ENCODE results near the gene RBM33.

RBM33 gene

GRCh38 chr7:155665079-155665956, 20.9 kb downstream of the RBM33 start:
- DNase-seq, result no peak
- TF ChIP-seq GATA1 (IDR thresholded peaks at IDR 0.05; ENCODE audit: low read depth, low read length), result no peak
- TF ChIP-seq POLR2A (IDR thresholded peaks at IDR 0.05; ENCODE audit: low read length), result no peak

GRCh38 chr7:155665957-155666287, 21.5 kb downstream of the RBM33 start:
- TF ChIP-seq POLR2A (IDR thresholded peaks at IDR 0.05; ENCODE audit: low read length) (no peak), GATA1 (IDR thresholded peaks at IDR 0.05; ENCODE audit: low read depth, low read length) (no peak)
- DNase-seq, result peak; percentile 30 to 56

GRCh38 chr7:155667241-155667829, 22.9 kb downstream of the RBM33 start:
- no peak for TF ChIP-seq GATA1 (IDR thresholded peaks at IDR 0.05; ENCODE audit: low read depth, low read length)
- TF ChIP-seq POLR2A (IDR thresholded peaks at IDR 0.05; ENCODE audit: low read length), result no peak
- no peak for DNase-seq

GRCh38 chr7:155669717-155670505, 25.4 kb downstream of the RBM33 start:
- peak in 1 of 2 experiments; percentile 29 for DNase-seq
- TF ChIP-seq POLR2A (IDR thresholded peaks at IDR 0.05; ENCODE audit: low read length) (no peak), GATA1 (IDR thresholded peaks at IDR 0.05; ENCODE audit: low read depth, low read length) (no peak)

- TF ChIP-seq POLR2A (IDR thresholded peaks at IDR 0.05; ENCODE audit: low read length) (no peak), GATA1 (IDR thresholded peaks at IDR 0.05; ENCODE audit: low read depth, low read length) (no peak)
- no peak for DNase-seq
Measured at GRCh38 chr7:155670521-155670920, 26.1 kb downstream of the RBM33 start.

GRCh38 chr7:155674556-155674955, 30.1 kb downstream of the RBM33 start:
- no peak for DNase-seq

GRCh38 chr7:155676052-155676451, 31.6 kb downstream of the RBM33 start:
- no peak for DNase-seq
- no peak for TF ChIP-seq POLR2A (IDR thresholded peaks at IDR 0.05; ENCODE audit: low read length)
- no peak for TF ChIP-seq GATA1 (IDR thresholded peaks at IDR 0.05; ENCODE audit: low read depth, low read length)

More at GRCh38 chr7:155674556-155674955, 30.1 kb downstream of the RBM33 start:
- TF ChIP-seq POLR2A (IDR thresholded peaks at IDR 0.05; ENCODE audit: low read length), result no peak
- no peak for TF ChIP-seq GATA1 (IDR thresholded peaks at IDR 0.05; ENCODE audit: low read depth, low read length)

GRCh38 chr7:155677688-155678087, 33.2 kb downstream of the RBM33 start:
- no peak for DNase-seq

GRCh38 chr7:155680124-155680523, 35.7 kb downstream of the RBM33 start:
- no peak for DNase-seq
- TF ChIP-seq POLR2A (IDR thresholded peaks at IDR 0.05; ENCODE audit: low read length) (no peak), GATA1 (IDR thresholded peaks at IDR 0.05; ENCODE audit: low read depth, low read length) (no peak)

More at GRCh38 chr7:155677688-155678087, 33.2 kb downstream of the RBM33 start:
- TF ChIP-seq GATA1 (IDR thresholded peaks at IDR 0.05; ENCODE audit: low read depth, low read length), result no peak
- TF ChIP-seq POLR2A (IDR thresholded peaks at IDR 0.05; ENCODE audit: low read length), result no peak

- no peak for TF ChIP-seq POLR2A (IDR thresholded peaks at IDR 0.05; ENCODE audit: low read length)
- TF ChIP-seq GATA1 (IDR thresholded peaks at IDR 0.05; ENCODE audit: low read depth, low read length), result no peak
Measured at GRCh38 chr7:155680864-155681263, 36.4 kb downstream of the RBM33 start.

GRCh38 chr7:155681663-155682062, 37.2 kb downstream of the RBM33 start:
- no peak for TF ChIP-seq GATA1 (IDR thresholded peaks at IDR 0.05; ENCODE audit: low read depth, low read length)
- TF ChIP-seq POLR2A (IDR thresholded peaks at IDR 0.05; ENCODE audit: low read length), result no peak
- no peak for DNase-seq

More at GRCh38 chr7:155680864-155681263, 36.4 kb downstream of the RBM33 start:
- peak in 1 of 2 experiments; percentile 50 for DNase-seq

GRCh38 chr7:155682484-155682883, 38.0 kb downstream of the RBM33 start:
- no peak for DNase-seq
- TF ChIP-seq GATA1 (IDR thresholded peaks at IDR 0.05; ENCODE audit: low read depth, low read length) (no peak), POLR2A (IDR thresholded peaks at IDR 0.05; ENCODE audit: low read length) (no peak)

- no peak for DNase-seq
- TF ChIP-seq POLR2A (IDR thresholded peaks at IDR 0.05; ENCODE audit: low read length) (no peak), GATA1 (IDR thresholded peaks at IDR 0.05; ENCODE audit: low read depth, low read length) (no peak)
Measured at GRCh38 chr7:155683098-155683497, 38.6 kb downstream of the RBM33 start.

GRCh38 chr7:155683714-155684113, 39.3 kb downstream of the RBM33 start:
- no peak for DNase-seq
- TF ChIP-seq POLR2A (IDR thresholded peaks at IDR 0.05; ENCODE audit: low read length) (no peak), GATA1 (IDR thresholded peaks at IDR 0.05; ENCODE audit: low read depth, low read length) (no peak)
